COR-L47 (cell line): ENCODE results near the gene PLXNA1.

Experiments used
- DNase-seq: peaks from one replicate; lab custom pipeline; 2025; lab: John Stamatoyannopoulos, UW

The PLXNA1 gene

GRCh38 chr3:126952983-126953660 lies 29.8 kb upstream of the PLXNA1 start:
- no peak for DNase-seq

- DNase-seq: no peak
Observed at GRCh38 chr3:126954141-126954842, 28.6 kb upstream of the PLXNA1 start.

- DNase-seq: no peak
Observed at GRCh38 chr3:126955004-126955790, 27.7 kb upstream of the PLXNA1 start.

- no peak for DNase-seq
Observed at GRCh38 chr3:126956361-126956760, 26.6 kb upstream of the PLXNA1 start.

GRCh38 chr3:126956866-126957650 lies 25.9 kb upstream of the PLXNA1 start:
- no peak for DNase-seq

- no peak for DNase-seq
Observed at GRCh38 chr3:126957776-126958637, 24.9 kb upstream of the PLXNA1 start.

- no peak for DNase-seq
Observed at GRCh38 chr3:126958638-126959085, 24.3 kb upstream of the PLXNA1 start.

- no peak for DNase-seq
Observed at GRCh38 chr3:126959136-126959920, 23.6 kb upstream of the PLXNA1 start.

- DNase-seq: peak; percentile 95
Observed at GRCh38 chr3:126959921-126960603, 22.9 kb upstream of the PLXNA1 start.

- no peak for DNase-seq
Observed at GRCh38 chr3:126960604-126960995, 22.3 kb upstream of the PLXNA1 start.

- no peak for DNase-seq
Observed at GRCh38 chr3:126961191-126961790, 21.6 kb upstream of the PLXNA1 start.

GRCh38 chr3:126961791-126962461 lies 21.0 kb upstream of the PLXNA1 start:
- DNase-seq: no peak

GRCh38 chr3:126962756-126963155 lies 20.2 kb upstream of the PLXNA1 start:
- no peak for DNase-seq

- DNase-seq: no peak
Observed at GRCh38 chr3:126963261-126964190, 19.4 kb upstream of the PLXNA1 start.

- no peak for DNase-seq
Observed at GRCh38 chr3:126964261-126964660, 18.7 kb upstream of the PLXNA1 start.

- no peak for DNase-seq
Observed at GRCh38 chr3:126964950-126965349, 18.0 kb upstream of the PLXNA1 start.

GRCh38 chr3:126965526-126966080 lies 17.3 kb upstream of the PLXNA1 start:
- no peak for DNase-seq
